Measurements from ENCODE around the gene CC2D1B.

CC2D1B gene

GRCh38 chr1:52305417-52306226 lies 60.4 kb downstream of the CC2D1B start:
- DNase-seq (ENCODE audit: low read depth, low spot score): no peak

All from activated naive CD8-positive, alpha-beta T cell treated with anti-CD3 and anti-CD28 coated beads, Interleukin-2, amount 50 U/mL, for 16 hours (primary cell).